Mesodermal cell (in vitro differentiated cells): ENCODE data around the gene GLUD2.

Experiments used
- H3K27ac ChIP-seq: 2 replicates; pipeline ENCODE4 v1.7.0; 2013; ENCODE audit warnings: mild to moderate bottlenecking, low read depth, low read length, moderate library complexity; ENCODE audit not compliant: severe bottlenecking
- H3K36me3 ChIP-seq: 2 replicates; pipeline ENCODE4 v1.7.1; 2013; ENCODE audit warnings: mild to moderate bottlenecking, low read length, moderate library complexity; ENCODE audit not compliant: control insufficient read depth, insufficient read depth
- H3K4me1 ChIP-seq: one replicate; pipeline ENCODE4 v1.7.1; 2013; ENCODE audit warnings: mild to moderate bottlenecking, low read length; ENCODE audit not compliant: insufficient read depth, control insufficient read depth, poor library complexity, severe bottlenecking
- H3K4me3 ChIP-seq: 2 replicates; pipeline ENCODE4 v1.7.0; 2013; ENCODE audit warnings: low read length, control low read depth, mild to moderate bottlenecking; ENCODE audit not compliant: insufficient read depth, poor library complexity, severe bottlenecking; ENCODE audit errors: extremely low read depth
- H3K9me3 ChIP-seq: 2 replicates; pipeline ENCODE4 v1.7.1; 2013; ENCODE audit warnings: mild to moderate bottlenecking, low read length, moderate library complexity; ENCODE audit not compliant: control insufficient read depth
- WGBS, 2 experiments: methylation state at CpG; one replicate each; pipeline ENCODE4 v1.1.5; 2013; ENCODE audit warnings: missing lambda C conversion rate in 2 of 2; ENCODE audit not compliant: insufficient coverage in 2 of 2; 5-methylcytosine and 5-hydroxymethylcytosine counted together

GLUD2 gene

DNA sequence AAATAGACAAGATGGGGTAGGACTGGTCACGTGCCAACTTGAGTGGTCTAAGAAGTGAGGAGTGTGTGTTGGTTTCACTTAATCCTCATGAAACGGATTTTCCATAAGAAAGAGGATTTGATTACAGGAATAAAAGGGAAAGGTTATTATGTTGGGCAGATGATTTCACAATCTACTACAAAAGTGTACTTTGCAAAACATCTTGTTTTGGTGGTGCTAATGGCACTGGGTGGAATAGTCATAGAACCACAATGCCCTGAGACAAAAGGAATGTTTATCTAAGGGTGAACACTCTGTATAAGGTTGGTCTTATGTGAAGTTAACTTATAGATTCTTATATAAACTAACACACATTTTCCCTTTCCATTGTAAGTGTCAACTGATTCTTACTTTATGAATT lies 45.6 kb downstream of the GLUD2 start:
- Histone ChIP-seq H3K4me3 (no peak overlapping the region), H3K4me1 (no peaks in the 10 kb centered on the region), H3K36me3 (no peaks in the 10 kb centered on the region), H3K27ac (no peak overlapping the region), H3K9me3 (no peaks in the 10 kb centered on the region)
- no CpG with 5 or more reads among the region's 2 CpGs for WGBS, 2 experiments
